ENCODE results near the gene SLC44A3.

DNA sequence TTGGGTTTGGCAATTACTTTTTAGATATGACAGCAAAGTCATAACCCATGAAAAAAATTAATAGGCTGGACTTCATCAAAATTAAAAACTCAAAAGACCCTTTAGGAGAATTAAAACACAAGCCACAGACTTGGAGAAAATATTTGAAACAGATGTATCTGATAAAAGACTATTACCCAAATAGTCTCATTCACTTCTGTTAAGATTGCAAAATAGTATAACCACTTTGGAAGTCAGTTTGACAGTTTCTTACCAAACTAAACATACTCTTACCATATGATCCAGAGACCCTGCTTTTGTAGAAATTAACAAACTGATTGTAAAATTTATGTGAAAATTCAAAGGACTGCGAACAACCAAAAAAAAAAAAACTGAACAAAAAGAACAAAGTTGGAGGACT, 32.5 kb upstream of the SLC44A3 start:
- TF ChIP-seq POLR2A (IDR thresholded peaks at IDR 0.05): no peak
- TF ChIP-seq, protein P1, sequence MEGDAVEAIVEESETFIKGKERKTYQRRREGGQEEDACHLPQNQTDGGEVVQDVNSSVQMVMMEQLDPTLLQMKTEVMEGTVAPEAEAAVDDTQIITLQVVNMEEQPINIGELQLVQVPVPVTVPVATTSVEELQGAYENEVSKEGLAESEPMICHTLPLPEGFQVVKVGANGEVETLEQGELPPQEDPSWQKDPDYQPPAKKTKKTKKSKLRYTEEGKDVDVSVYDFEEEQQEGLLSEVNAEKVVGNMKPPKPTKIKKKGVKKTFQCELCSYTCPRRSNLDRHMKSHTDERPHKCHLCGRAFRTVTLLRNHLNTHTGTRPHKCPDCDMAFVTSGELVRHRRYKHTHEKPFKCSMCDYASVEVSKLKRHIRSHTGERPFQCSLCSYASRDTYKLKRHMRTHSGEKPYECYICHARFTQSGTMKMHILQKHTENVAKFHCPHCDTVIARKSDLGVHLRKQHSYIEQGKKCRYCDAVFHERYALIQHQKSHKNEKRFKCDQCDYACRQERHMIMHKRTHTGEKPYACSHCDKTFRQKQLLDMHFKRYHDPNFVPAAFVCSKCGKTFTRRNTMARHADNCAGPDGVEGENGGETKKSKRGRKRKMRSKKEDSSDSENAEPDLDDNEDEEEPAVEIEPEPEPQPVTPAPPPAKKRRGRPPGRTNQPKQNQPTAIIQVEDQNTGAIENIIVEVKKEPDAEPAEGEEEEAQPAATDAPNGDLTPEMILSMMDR (IDR thresholded peaks at IDR 0.05): no peak

All from body of pancreas (tissue), 4 donors.